Measurements from ENCODE around the gene TNFRSF1A.
"Not testable (repeated sequence)": the region's sequence is repeated elsewhere in the genome, so short reads cannot be mapped to it uniquely, and the experiment has no call there.

The TNFRSF1A gene

DNA sequence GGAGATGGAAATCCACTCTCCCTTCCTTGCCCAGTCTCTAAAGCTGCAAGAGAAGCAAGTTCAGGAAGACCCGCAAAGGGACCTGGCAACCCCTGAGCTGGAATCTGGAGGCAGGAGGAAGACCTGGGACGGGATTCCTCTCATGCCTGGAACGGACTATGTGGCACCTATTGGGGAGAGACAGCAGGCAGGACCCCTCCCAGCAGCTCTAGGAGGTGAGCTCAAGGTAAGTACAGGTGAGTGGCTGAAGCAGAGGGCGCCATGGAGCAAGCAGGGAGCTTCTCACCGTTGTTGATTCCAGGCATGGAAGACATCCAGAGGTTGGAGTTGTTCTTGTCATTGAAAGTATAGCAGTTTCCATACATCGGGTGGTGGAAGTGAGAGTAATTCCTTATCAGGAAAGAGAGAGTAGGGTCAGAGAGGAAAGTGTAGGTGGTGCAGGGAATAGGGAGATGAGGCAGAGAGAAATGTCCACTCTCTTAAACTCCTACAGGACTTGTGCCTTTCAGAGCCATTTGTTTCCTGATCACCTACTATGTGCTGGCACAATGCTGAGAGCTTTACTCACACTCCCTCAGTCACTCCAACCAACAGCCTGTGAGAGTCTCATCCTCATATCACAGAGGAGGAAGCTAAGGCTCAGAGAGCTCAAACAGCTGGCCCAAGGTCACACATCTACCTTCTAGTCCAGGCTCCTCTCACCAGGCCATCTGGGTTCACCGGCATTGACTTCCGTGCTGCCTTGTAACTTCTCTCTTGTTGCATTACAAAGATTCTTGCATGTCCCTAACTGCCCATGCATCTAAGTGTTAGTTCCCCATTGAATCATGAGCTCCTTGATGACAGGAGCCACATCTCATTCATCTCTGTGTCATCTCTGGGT lies 13.9 kb upstream of the TNFRSF1A start:
- no peak for DNase-seq

- no peak for DNase-seq
These were observed 12.9 kb upstream of the TNFRSF1A start for GRCh38 chr12:6354495-6355393.

DNA sequence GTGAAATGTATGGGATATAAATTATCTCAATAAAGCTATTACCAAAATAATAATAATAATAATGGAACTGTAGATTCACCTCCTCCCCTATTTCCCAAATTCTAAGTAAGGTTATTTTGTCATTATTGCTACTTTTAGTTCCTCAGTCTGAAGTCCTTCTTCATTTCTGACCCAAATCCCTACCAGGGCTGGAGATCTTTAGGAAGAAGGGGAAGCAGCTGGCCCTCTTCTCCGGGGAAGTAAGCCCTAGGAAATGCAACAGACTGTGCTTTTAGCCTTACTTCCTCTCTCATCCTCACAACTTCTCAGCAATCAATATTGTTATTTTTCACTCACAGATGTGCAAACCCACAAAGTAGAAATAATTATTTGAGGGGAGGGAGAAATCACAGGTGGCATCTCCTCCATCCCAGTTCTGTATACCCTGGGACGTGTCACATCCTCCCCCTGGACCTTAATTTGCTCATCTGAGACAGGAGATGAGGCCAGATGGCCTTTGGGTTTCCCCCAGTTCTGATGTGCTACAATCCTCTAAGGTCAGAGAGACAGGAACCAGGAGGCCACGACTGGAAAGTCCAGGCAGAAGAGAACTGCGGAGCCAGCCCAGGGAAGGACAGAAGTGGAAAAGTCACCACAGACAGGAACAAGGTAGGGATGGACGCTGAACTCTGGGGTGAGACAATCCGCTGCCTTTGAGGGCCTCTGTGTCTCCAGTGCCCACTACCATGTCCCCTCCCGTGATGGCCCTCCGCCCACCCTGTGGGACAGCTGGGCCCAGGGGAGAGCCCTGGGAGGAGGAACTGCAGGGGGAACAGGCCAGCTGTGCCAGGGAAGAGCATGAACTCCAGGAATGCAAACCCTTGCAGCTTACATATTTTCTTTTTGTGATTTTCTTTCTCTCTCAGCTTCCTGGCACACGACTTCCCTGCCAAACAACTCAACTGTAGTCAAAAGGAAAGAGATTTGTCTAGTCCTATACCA lies 10.6 kb upstream of the TNFRSF1A start:
- DNase-seq: no peak

DNA sequence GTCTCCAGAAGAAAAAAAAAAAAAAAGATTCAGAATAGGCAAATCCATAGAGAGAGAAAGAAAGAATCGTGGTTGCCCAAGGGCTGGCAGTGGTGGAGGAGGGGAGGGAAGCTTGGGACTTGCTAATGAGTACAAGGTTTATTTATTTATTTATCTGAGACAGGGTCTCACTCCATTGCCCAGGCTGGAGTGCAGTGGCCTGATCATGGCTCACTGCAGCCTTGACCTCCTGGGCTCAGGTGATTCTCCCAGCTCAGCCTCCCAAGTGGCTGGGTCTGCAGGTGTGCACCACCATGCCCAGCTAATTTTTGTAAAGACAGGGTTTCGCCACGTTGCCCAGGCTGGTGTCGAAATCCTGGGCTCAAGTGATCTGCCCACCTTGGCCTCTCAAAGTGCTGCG lies 9.7 kb upstream of the TNFRSF1A start:
- no peak for DNase-seq

- no peak for DNase-seq
These were observed 5.8 kb upstream of the TNFRSF1A start for GRCh38 chr12:6347367-6348338.

DNA sequence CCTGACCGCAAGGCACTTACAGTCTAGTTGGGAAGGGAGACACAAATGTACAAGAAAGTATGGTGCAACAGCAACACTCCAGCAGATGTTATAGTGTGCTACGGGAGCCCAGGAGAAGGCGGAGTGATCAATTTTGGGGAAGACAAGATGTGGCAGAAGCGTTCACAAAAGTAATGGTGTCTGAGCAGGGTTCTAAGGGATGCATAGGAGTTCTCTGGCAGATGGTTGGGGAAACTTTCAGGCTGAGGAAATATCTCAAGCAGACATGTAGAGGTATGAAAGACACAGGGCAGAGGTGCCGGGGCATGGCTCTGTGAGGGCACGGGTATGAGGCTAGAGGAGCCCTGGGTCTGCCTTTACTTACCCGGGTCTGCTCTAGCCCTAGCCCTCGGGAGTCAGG lies 5.1 kb upstream of the TNFRSF1A start:
- no peak for DNase-seq

- DNase-seq: no peak
These were observed 4.5 kb upstream of the TNFRSF1A start for GRCh38 chr12:6346235-6346832.

DNA sequence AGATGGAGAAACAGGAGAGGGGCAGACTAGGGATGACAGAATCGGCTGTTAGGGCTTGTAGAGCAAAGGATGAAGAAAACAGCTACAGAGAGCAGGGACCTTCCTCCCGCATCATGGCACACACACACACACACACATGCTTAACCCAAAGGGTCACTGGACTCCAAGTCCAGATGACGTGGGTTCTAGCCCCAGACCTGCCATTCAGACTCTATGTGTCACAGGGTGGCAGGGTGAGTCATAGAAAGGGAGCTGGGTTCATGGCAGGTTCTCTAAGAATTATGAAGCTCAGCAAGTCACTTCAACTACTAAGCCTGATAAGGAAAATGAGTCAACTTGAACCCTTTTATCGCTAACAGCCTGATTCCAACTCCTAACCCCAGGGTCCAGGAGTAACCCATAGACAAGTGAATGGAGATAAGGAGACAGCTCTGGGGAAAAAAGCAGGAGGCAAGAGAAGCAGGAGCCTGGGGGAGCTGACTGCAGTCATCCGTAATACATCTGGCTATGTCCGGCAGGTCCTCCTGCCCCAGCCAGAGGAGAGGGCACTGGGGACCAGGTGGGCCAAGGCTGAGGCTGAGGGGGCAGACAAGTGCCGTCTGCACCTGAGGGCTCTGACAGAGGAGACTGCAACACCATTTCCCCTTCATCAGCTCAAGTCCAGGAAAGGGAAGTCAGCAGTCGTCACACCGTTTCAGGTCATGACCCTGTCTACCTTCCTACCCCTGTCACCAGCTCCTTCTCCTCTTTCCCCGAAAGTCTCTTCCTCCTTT lies 3.6 kb upstream of the TNFRSF1A start:
- no peak for DNase-seq

DNA sequence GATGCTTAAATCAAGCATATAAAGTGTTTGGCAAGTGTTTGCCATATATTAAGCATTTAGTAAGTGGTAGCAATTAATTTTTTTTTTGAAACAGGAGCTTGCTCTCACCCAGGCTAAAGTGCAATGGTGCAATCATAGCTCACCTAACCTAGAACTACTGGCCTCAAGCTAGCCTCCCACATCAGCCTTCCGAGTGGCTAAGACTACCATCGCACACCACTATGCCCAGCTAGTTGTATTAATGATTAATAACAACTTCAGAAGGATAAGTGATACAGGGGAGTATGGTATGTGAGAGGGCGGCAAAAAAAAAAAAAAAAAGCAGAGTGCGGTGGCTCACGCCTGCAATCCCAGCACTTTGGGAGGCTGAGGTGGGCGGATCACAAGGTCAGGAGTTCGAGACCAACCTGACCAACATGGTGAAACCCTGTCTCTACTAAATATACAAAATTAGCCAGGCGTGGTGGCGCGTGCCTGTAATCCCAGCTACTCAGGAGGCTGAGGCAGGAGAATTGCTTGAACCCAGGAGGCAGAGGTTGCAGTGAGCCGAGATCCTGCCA lies 2.3 kb upstream of the TNFRSF1A start:
- DNase-seq: not testable (repeated sequence)

GRCh38 chr12:6343518-6343917 lies 1.6 kb upstream of the TNFRSF1A start:
- no peak for DNase-seq

- DNase-seq: no peak
These were observed 439 bp upstream of the TNFRSF1A start for GRCh38 chr12:6342140-6342889.

DNA sequence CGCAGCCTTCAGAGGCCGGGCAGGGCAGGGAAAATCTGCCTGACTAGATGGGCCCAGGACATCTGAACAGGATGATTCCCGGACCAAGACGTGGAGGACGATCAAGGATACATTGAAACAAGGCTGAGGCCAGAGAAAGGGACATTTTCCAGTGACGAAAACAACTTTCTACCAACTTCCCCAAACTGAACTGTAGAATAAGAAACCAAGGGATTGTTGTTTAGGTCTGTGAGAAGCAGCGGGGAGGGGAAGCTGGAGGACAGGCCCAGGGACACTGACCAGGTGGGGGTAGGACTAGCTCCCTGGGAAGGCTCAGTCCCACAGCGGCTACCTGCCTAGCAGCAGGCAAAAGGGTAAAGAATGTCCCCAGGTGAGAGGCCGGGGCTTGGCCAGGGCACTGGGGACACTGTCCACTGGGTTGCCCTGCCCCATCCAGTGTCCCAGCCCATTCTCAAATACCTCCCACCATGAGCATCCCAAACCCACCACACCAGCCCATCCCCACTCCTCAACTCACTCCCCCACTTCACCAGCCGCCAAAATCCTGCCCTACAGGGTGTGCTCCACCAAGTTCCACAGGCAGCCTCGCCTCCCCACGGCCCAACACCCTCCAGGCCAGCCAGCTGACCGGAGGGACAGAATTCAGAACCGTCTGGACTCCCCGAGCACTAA lies 995 bp downstream of the TNFRSF1A start:
- DNase-seq: no peak

GRCh38 chr12:6340032-6340638 lies 1.7 kb downstream of the TNFRSF1A start:
- no peak for DNase-seq

DNA sequence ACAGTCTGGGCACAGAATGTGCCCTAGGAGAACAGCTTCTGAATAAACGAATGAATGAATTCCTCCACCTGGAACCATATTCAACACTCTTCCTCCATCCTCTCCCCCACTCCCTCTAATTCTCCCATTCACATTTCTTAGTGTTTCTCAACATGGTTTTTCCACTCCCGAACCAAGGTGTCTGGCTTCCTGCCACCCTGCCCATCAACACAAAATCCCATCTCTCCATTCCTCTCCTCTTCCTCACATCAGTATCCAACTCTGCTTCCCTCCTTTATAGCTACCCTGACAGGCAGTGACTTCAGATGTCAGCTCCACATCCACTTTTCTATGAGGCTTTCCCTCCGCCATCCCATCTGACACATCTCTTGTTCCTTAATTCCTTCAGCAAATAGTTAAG lies 2.9 kb downstream of the TNFRSF1A start:
- no peak for DNase-seq

- not testable (repeated sequence) for DNase-seq
These were observed 3.3 kb downstream of the TNFRSF1A start for GRCh38 chr12:6338536-6338935.

- no peak for DNase-seq
These were observed 3.9 kb downstream of the TNFRSF1A start for GRCh38 chr12:6337958-6338433.
